HG02678 (cell line): ENCODE data around the gene PDE4DIP.
"Not testable (repeated sequence)": the region's sequence is repeated elsewhere in the genome, so short reads cannot be mapped to it uniquely, and the experiment has no call there.

ENCODE experiments used
- ATAC-seq: cut with Tn5 transposase; IDR thresholded peaks from one replicate; pipeline ENCODE4 v1.9.1; 2021; ENCODE audit warnings: mild to moderate bottlenecking, moderate library complexity; ENCODE audit not compliant: unreplicated experiment

The PDE4DIP gene

DNA sequence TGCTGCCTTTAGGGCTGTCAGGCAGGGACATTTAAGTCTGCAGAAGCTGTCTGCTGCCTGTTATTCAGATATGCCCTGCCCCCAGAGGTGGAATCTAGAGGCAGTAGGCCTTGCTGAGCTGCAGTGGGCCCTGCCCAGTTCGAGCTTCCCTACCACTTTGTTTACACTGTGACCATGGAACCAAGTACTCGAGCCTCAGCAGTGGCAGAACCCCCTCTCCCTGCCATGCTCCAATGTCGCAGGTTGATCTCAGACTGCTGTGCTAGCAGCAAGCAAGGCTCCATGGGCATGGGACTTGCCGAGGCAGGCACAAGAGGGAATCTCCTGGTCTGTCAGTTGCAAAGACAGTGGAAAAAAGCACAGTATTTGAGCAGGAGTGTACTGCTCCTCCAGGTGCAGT, 198.8 kb downstream of the PDE4DIP start:
- ATAC-seq: not testable (repeated sequence)

DNA sequence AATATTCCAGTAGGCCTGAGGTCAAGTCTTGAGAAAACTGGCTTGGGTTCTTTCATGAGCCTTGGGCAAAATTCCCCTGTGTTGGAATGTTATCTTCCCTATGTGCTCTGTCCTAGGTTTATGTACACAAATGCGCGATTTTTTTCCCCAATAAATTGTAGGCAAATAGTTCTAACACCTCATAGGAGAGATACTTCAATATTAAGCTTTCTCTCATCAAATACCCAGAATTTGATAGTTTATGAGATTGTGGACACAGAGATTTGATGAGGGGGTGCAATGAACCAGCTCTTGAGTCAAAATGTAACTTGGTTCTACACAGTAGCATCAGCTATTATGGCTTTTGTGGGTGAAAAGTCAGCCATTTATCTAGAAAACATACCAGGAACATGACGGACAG, 220.4 kb downstream of the PDE4DIP start:
- ATAC-seq: not testable (repeated sequence)

DNA sequence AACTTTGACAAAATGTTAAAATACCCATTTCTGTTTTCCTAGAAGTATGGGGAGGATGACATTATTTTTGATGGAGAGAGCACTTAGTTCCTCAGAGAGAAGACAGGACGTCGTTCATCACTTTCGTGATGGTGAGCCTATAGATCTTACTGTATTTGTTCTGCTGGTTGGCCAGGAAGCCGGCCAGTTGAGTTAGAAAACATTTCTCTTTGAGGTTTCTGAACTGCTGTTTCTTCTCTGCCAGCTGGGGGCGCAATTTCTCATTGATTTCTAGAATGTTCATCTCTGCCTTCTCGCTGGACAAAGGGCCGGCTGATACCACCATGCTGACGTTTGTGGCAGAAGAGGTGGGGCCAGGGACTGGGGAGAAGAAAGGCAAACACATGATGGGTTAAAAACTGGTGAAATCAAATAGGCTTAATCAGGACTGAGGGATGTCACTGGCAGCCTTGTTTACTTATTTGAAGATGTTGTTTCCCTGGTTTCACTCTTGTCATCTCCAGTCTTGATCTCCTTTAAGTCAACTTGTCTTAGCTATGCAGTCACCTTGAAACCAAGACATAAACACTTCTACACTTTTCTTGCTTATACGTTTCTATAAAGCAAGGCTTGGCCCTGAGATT, 231.4 kb downstream of the PDE4DIP start:
- ATAC-seq: not testable (repeated sequence)
